OCI-LY1 (cell line): ENCODE measurements around the gene FAM193B.

Source experiments
- H2AFZ ChIP-seq: fragments of 200-600 bp; sonication (generic), shearing (Covaris generic); 2 replicates; pipeline ENCODE4 v1.6.0; 2014; ENCODE audit warnings: antibody characterized with exemption, mild to moderate bottlenecking, low read length
- H3F3A ChIP-seq: fragments of 200-600 bp; sonication (generic), shearing (Covaris generic); 2 replicates; pipeline ENCODE4 v1.6.0; 2014; ENCODE audit warnings: mild to moderate bottlenecking, antibody characterized with exemption, low read length, moderate library complexity; ENCODE audit not compliant: insufficient read depth
- H3K27ac ChIP-seq: fragments of 200-600 bp; sonication (generic); 2 replicates; pipeline ENCODE4 v1.5.1; 2014; ENCODE audit warnings: low read length, mixed run types, mild to moderate bottlenecking, low read depth; ENCODE audit not compliant: poor library complexity, severe bottlenecking
- H3K27me3 ChIP-seq: fragments of 200-600 bp; sonication (generic); 2 replicates; pipeline ENCODE4 v1.6.0; 2014; ENCODE audit warnings: antibody characterized with exemption, mild to moderate bottlenecking, low read length, moderate library complexity; ENCODE audit not compliant: insufficient read depth
- H3K36me3 ChIP-seq: fragments of 200-600 bp; sonication (generic); 2 replicates; pipeline ENCODE4 v1.6.1; 2014; ENCODE audit warnings: mild to moderate bottlenecking, antibody characterized with exemption, low read length, moderate library complexity, mixed read lengths; ENCODE audit not compliant: insufficient read depth
- H3K4me1 ChIP-seq: fragments of 200-600 bp; sonication (generic); 2 replicates; pipeline ENCODE4 v1.5.1; 2014; ENCODE audit warnings: mild to moderate bottlenecking, low read length, moderate library complexity; ENCODE audit not compliant: insufficient read depth, severe bottlenecking
- H3K4me2 ChIP-seq: fragments of 200-600 bp; sonication (generic), shearing (Covaris generic); 2 replicates; pipeline ENCODE4 v1.6.1; 2014; ENCODE audit warnings: low read length
- H3K4me3 ChIP-seq: fragments of 200-600 bp; sonication (generic); 2 replicates; pipeline ENCODE4 v1.5.1; 2014; ENCODE audit warnings: low read length, low read depth, mild to moderate bottlenecking, mixed read lengths; ENCODE audit not compliant: poor library complexity, severe bottlenecking
- H3K79me2 ChIP-seq: fragments of 200-600 bp; shearing (Covaris generic); 2 replicates; pipeline ENCODE4 v1.6.1; 2016; ENCODE audit warnings: mixed run types, low read length, mixed read lengths; ENCODE audit not compliant: insufficient read depth
- H3K9ac ChIP-seq: fragments of 200-600 bp; sonication (generic), shearing (Covaris generic); 2 replicates; pipeline ENCODE4 v1.6.1; 2014; ENCODE audit warnings: mild to moderate bottlenecking, low read length, mixed read lengths
- H3K9me2 ChIP-seq: fragments of 200-600 bp; sonication (generic), shearing (Covaris generic); 2 replicates; pipeline ENCODE4 v1.6.1; 2014; ENCODE audit warnings: low read depth, mild to moderate bottlenecking, low read length, mixed read lengths
- H3K9me3 ChIP-seq: fragments of 200-600 bp; shearing (Covaris generic); 2 replicates; pipeline ENCODE4 v1.6.1; 2014; ENCODE audit warnings: low read length, mixed read lengths
- H4K20me1 ChIP-seq: fragments of 200-600 bp; sonication (generic), shearing (Covaris generic); 2 replicates; pipeline ENCODE4 v1.6.0; 2016; ENCODE audit warnings: mild to moderate bottlenecking, low read length; ENCODE audit not compliant: insufficient read depth
- EZH2 ChIP-seq: fragments of 200-600 bp; sonication (generic), shearing (Covaris generic); IDR thresholded peaks from 2 replicates; pipeline ENCODE4 v1.8.0; 2017; ENCODE audit warnings: borderline replicate concordance, mixed run types, mild to moderate bottlenecking, antibody characterized with exemption, low read length, moderate library complexity, mixed read lengths
- TF ChIP-seq, protein P1 (sequence below): fragments of 200-600 bp; sonication (generic), shearing (Covaris generic); IDR thresholded peaks from 2 replicates; pipeline ENCODE4 v1.5.1; 2017; ENCODE audit warnings: mild to moderate bottlenecking, antibody characterized with exemption, low read length, moderate library complexity, mixed read lengths

The FAM193B gene

DNA sequence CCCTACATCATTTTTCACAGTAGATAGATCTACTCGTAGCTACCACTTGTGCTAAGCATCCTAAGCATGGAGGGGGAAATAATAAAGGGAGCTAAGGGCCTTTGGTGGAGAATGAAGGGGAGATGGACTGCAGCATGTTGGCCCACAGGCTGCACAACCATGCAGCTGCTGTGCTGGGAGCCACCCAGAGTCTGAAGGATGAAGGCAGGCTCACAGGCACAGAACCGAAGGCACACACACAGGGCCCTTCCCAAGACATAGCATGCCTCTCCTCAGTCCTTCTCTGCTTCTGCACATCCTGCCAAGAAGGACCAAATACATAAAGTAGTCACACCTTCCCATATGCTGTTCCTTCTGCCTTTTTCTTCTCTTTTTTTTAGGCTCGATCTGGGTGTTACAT is 6.6 kb downstream of the FAM193B start:
- TF ChIP-seq, protein P1, sequence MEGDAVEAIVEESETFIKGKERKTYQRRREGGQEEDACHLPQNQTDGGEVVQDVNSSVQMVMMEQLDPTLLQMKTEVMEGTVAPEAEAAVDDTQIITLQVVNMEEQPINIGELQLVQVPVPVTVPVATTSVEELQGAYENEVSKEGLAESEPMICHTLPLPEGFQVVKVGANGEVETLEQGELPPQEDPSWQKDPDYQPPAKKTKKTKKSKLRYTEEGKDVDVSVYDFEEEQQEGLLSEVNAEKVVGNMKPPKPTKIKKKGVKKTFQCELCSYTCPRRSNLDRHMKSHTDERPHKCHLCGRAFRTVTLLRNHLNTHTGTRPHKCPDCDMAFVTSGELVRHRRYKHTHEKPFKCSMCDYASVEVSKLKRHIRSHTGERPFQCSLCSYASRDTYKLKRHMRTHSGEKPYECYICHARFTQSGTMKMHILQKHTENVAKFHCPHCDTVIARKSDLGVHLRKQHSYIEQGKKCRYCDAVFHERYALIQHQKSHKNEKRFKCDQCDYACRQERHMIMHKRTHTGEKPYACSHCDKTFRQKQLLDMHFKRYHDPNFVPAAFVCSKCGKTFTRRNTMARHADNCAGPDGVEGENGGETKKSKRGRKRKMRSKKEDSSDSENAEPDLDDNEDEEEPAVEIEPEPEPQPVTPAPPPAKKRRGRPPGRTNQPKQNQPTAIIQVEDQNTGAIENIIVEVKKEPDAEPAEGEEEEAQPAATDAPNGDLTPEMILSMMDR: no peak
- TF ChIP-seq EZH2: no peak
- H3K4me2 ChIP-seq: no peak overlapping the region
- H3K4me1 ChIP-seq: peaks cover 7% of the 10 kb centered on the region
- no peaks in the 10 kb centered on the region for H3K9me3 ChIP-seq
- no peaks in the 10 kb centered on the region for H3K27me3 ChIP-seq
- peaks cover 60% of the 10 kb centered on the region for H3K79me2 ChIP-seq
- H3K4me3 ChIP-seq: no peak overlapping the region
- peaks cover 42% of the 10 kb centered on the region; the same call in 1 of the 2 replicates for H3K36me3 ChIP-seq
- no peaks in the 10 kb centered on the region for H3F3A ChIP-seq
- H3K27ac ChIP-seq: no peak overlapping the region
- H3K9ac ChIP-seq: no peak overlapping the region
- H2AFZ ChIP-seq: no peak overlapping the region
- H3K9me2 ChIP-seq: no peaks in the 10 kb centered on the region
- H4K20me1 ChIP-seq: no peaks in the 10 kb centered on the region

- no peaks in the 10 kb centered on the region for H3K4me1 ChIP-seq
Measured at GRCh38 chr5:177546258-177546741, 8.1 kb downstream of the FAM193B start.

GRCh38 chr5:177545487-177546257 is 8.7 kb downstream of the FAM193B start:
- H3K27ac ChIP-seq: no peak overlapping the region

More at GRCh38 chr5:177546258-177546741, 8.1 kb downstream of the FAM193B start:
- Histone ChIP-seq H3F3A (no peaks in the 10 kb centered on the region), H3K4me2 (no peak overlapping the region), H3K79me2 (peaks cover 58% of the 10 kb centered on the region), H4K20me1 (no peaks in the 10 kb centered on the region), H3K27me3 (no peaks in the 10 kb centered on the region), H3K9ac (no peak overlapping the region), H2AFZ (no peak overlapping the region), H3K4me3 (no peak overlapping the region), H3K36me3 (peaks cover 40% of the 10 kb centered on the region), H3K9me3 (no peaks in the 10 kb centered on the region), H3K9me2 (no peaks in the 10 kb centered on the region), H3K27ac (no peak overlapping the region)
- TF ChIP-seq EZH2: no peak
- TF ChIP-seq, protein P1: no peak

More at GRCh38 chr5:177545487-177546257, 8.7 kb downstream of the FAM193B start:
- H3K36me3 ChIP-seq: peaks cover 37% of the 10 kb centered on the region
- no peak overlapping the region for H3K4me3 ChIP-seq
- no peak for TF ChIP-seq EZH2
- TF ChIP-seq, protein P1: no peak
- H3K9ac ChIP-seq: no peak overlapping the region
- no peaks in the 10 kb centered on the region for H3K27me3 ChIP-seq
- no peaks in the 10 kb centered on the region for H3F3A ChIP-seq
- H2AFZ ChIP-seq: no peak overlapping the region
- no peaks in the 10 kb centered on the region for H3K9me3 ChIP-seq
- no peaks in the 10 kb centered on the region for H4K20me1 ChIP-seq
- H3K4me2 ChIP-seq: no peak overlapping the region
- no peaks in the 10 kb centered on the region for H3K9me2 ChIP-seq
- H3K79me2 ChIP-seq: peaks cover 54% of the 10 kb centered on the region
- no peaks in the 10 kb centered on the region for H3K4me1 ChIP-seq
